Neural cell (in vitro differentiated cells): ENCODE results near the gene RUNX1. TPM values are rescaled to one million over a fixed set of nuclear protein-coding genes. Genes with fewer than 3 reads are reported as not detected.

Source experiments
- H2AFZ ChIP-seq: fragments of 200-600, 300-800 bp; sonication (generic), shearing (Covaris generic); 2 replicates; pipeline ENCODE4 v1.6.0; 2014; ENCODE audit warnings: low read depth, mild to moderate bottlenecking, antibody characterized with exemption, low read length, moderate library complexity
- H3F3A ChIP-seq: fragments of 200-600 bp; shearing (Covaris generic); 2 replicates; pipeline ENCODE4 v1.6.1; 2016; ENCODE audit warnings: mild to moderate bottlenecking, moderate library complexity, mixed read lengths, antibody characterized with exemption, low read length; ENCODE audit not compliant: insufficient read depth, poor library complexity, severe bottlenecking
- H3K27ac ChIP-seq: fragments of 200-600, 300-800 bp; sonication (generic), shearing (Covaris generic); 2 replicates; pipeline ENCODE4 v1.5.1; 2014; ENCODE audit warnings: mild to moderate bottlenecking, low read length, moderate library complexity
- H3K27me3 ChIP-seq: fragments of 300-800, 200-600 bp; sonication (generic), shearing (Covaris generic); 2 replicates; pipeline ENCODE4 v1.6.0; 2014; ENCODE audit warnings: mild to moderate bottlenecking, low read depth, low read length, moderate library complexity; ENCODE audit not compliant: insufficient read depth
- H3K36me3 ChIP-seq: fragments of 300-800, 200-600 bp; sonication (generic), shearing (Covaris generic); 2 replicates; pipeline ENCODE4 v1.5.1; 2014; ENCODE audit warnings: mild to moderate bottlenecking, antibody characterized with exemption, low read length, moderate library complexity; ENCODE audit not compliant: insufficient read depth
- H3K4me2 ChIP-seq: fragments of 300-800, 200-600 bp; sonication (generic), shearing (Covaris generic); 2 replicates; pipeline ENCODE4 v1.6.0; 2014; ENCODE audit warnings: mild to moderate bottlenecking, low read length
- H3K4me3 ChIP-seq: fragments of 300-800, 200-600 bp; sonication (generic), shearing (Covaris generic); 2 replicates; pipeline ENCODE4 v1.5.1; 2014; ENCODE audit warnings: mild to moderate bottlenecking, low read length, moderate library complexity
- H3K79me2 ChIP-seq: fragments of 200-600 bp; shearing (Covaris generic); replicated peaks from 2 replicates; pipeline ENCODE4 v1.6.0; 2014; ENCODE audit warnings: mild to moderate bottlenecking, low read length, moderate library complexity; ENCODE audit not compliant: insufficient read depth
- H3K9ac ChIP-seq: fragments of 300-800, 200-600 bp; sonication (generic), shearing (Covaris generic); 2 replicates; pipeline ENCODE4 v1.6.1; 2016; ENCODE audit warnings: mild to moderate bottlenecking, low read length, mixed read lengths
- H3K9me2 ChIP-seq: fragments of 200-600 bp; shearing (Covaris generic); 2 replicates; pipeline ENCODE4 v1.6.1; 2016; ENCODE audit warnings: mild to moderate bottlenecking, low read length, mixed read lengths; ENCODE audit not compliant: insufficient read depth
- H3K9me3 ChIP-seq: fragments of 200-600, 300-800 bp; sonication (generic), shearing (Covaris generic); 2 replicates; pipeline ENCODE4 v1.6.1; 2016; ENCODE audit warnings: mild to moderate bottlenecking, mixed run types, low read length, moderate library complexity, mixed read lengths
- H4K20me1 ChIP-seq: fragments of 200-600 bp; shearing (Covaris generic); 2 replicates; pipeline ENCODE4 v1.6.1; 2016; ENCODE audit warnings: mild to moderate bottlenecking, mixed run types; ENCODE audit not compliant: insufficient read depth
- CTCF ChIP-seq: fragments of 450-650 bp; IDR thresholded peaks from 2 replicates; pipeline ENCODE4 v1.5.1; 2014; ENCODE audit warnings: antibody characterized with exemption, mild to moderate bottlenecking, moderate library complexity; ENCODE audit not compliant: poor library complexity, severe bottlenecking
- EP300 ChIP-seq: fragments of 450-650 bp; conservative IDR thresholded peaks from 2 replicates; pipeline ENCODE4 v1.6.1; 2014; ENCODE audit warnings: antibody characterized with exemption, mild to moderate bottlenecking, moderate library complexity; ENCODE audit not compliant: poor library complexity, severe bottlenecking
- EZH2 ChIP-seq: fragments of 200-600, 300-800 bp; shearing (Covaris generic), sonication (generic); IDR thresholded peaks from 2 replicates; pipeline ENCODE4 v1.6.1; 2014; ENCODE audit warnings: antibody characterized with exemption, low read length, borderline replicate concordance, mild to moderate bottlenecking; ENCODE audit not compliant: insufficient read depth, poor library complexity, severe bottlenecking
- POLR2AphosphoS5 ChIP-seq: IDR thresholded peaks from 2 replicates; pipeline ENCODE4 v1.6.1; 2012
- RAD21 ChIP-seq: fragments of 450-650 bp; conservative IDR thresholded peaks from 2 replicates; pipeline ENCODE4 v1.6.1; 2014; ENCODE audit warnings: antibody characterized with exemption, mild to moderate bottlenecking, moderate library complexity
- REST ChIP-seq: IDR thresholded peaks from 2 replicates; pipeline ENCODE4 v1.6.1; 2012; ENCODE audit warnings: borderline replicate concordance
- SMC3 ChIP-seq: fragments of 450-650 bp; conservative IDR thresholded peaks from 2 replicates; pipeline ENCODE4 v1.6.1; 2014; ENCODE audit warnings: antibody characterized with exemption, mild to moderate bottlenecking, moderate library complexity; ENCODE audit not compliant: poor library complexity
- TAF1 ChIP-seq: IDR thresholded peaks from 2 replicates; pipeline ENCODE4 v1.6.1; 2012; ENCODE audit warnings: low read depth
- polyA plus RNA-seq: library from polyadenylated mRNA; depleted of rRNA; stranded (reverse); fragments of >200 nt; gene quantifications from 2 replicates; pipeline ENCODE4 v1.2.3, GENCODE V29; 2014

RUNX1 gene
- polyA plus RNA-seq, 1 donor from 2014 or later, result not detected

GRCh38 chr21:34935898-34936297, 113.2 kb downstream of the RUNX1 start:
- Histone ChIP-seq H3K27ac (no peak overlapping the region), H3K36me3 (no peaks in the 10 kb centered on the region), H4K20me1 (no peaks in the 10 kb centered on the region), H3K9me2 (no peaks in the 10 kb centered on the region), H3K4me3 (no peak overlapping the region), H3F3A (no peaks in the 10 kb centered on the region), H2AFZ (no peak overlapping the region), H3K9me3 (no peaks in the 10 kb centered on the region), H3K9ac (no peak overlapping the region), H3K27me3 (no peaks in the 10 kb centered on the region), H3K79me2 (no peaks in the 10 kb centered on the region), H3K4me2 (no peak overlapping the region)
- TF ChIP-seq EZH2 (no peak), SMC3 (no peak), RAD21 (no peak), REST (no peak), TAF1 (no peak), EP300 (no peak), POLR2AphosphoS5 (no peak), CTCF (no peak)

GRCh38 chr21:34935452-34935851, 113.7 kb downstream of the RUNX1 start:
- H3K4me3 ChIP-seq, result no peak overlapping the region
- no peak overlapping the region for H3K9ac ChIP-seq
- no peaks in the 10 kb centered on the region for H3K27me3 ChIP-seq
- no peak overlapping the region for H2AFZ ChIP-seq
- no peaks in the 10 kb centered on the region for H3F3A ChIP-seq
- no peaks in the 10 kb centered on the region for H3K9me3 ChIP-seq
- H3K4me2 ChIP-seq, result no peak overlapping the region
- H4K20me1 ChIP-seq, result no peaks in the 10 kb centered on the region
- H3K79me2 ChIP-seq, result no peaks in the 10 kb centered on the region
- H3K9me2 ChIP-seq, result no peaks in the 10 kb centered on the region
- no peak for TF ChIP-seq EP300
- TF ChIP-seq REST, result no peak
- no peak for TF ChIP-seq TAF1
- no peak for TF ChIP-seq CTCF
- TF ChIP-seq POLR2AphosphoS5, result no peak
- no peak for TF ChIP-seq SMC3
- no peak overlapping the region for H3K27ac ChIP-seq
- H3K36me3 ChIP-seq, result no peaks in the 10 kb centered on the region
